Suprapubic skin (tissue), 4 donors: ENCODE results near the gene RNF114.

ENCODE experiments used
- EP300 ChIP-seq: sonication (generic); formaldehyde crosslinking; IDR thresholded peaks from one replicate; pipeline ENCODE4 v1.6.1; 2017; ENCODE audit warnings: antibody characterized with exemption
- POLR2A ChIP-seq, 2 donors: fragments of 450-650 bp; IDR thresholded peaks; one replicate each; pipeline ENCODE4 v1.6.1; 2017; ENCODE audit warnings: antibody characterized with exemption in 2 of 2, mild to moderate bottlenecking in 2 of 2, moderate library complexity in 2 of 2
- POLR2AphosphoS5 ChIP-seq, 3 donors: sonication (generic); formaldehyde crosslinking; IDR thresholded peaks; one replicate each; pipeline ENCODE4 v1.6.1; 2017; ENCODE audit warnings: antibody characterized with exemption in 3 of 3
- TF ChIP-seq, protein P1 (sequence below), 2 donors: fragments of 200-600 bp in 1 of 2; fragments of 450-650 bp in 1 of 2; sonication (generic) in 1 of 2; IDR thresholded peaks; one replicate each; pipeline ENCODE4 v1.5.1; 2016 to 2019; ENCODE audit warnings: antibody characterized with exemption in 2 of 2, mild to moderate bottlenecking in 1 of 2, moderate library complexity in 1 of 2

- TF ChIP-seq POLR2AphosphoS5 (IDR thresholded peaks at IDR 0.05) (no peak), POLR2A (IDR thresholded peaks at IDR 0.05) (no peak), EP300 (no peak)
- TF ChIP-seq, protein P1, sequence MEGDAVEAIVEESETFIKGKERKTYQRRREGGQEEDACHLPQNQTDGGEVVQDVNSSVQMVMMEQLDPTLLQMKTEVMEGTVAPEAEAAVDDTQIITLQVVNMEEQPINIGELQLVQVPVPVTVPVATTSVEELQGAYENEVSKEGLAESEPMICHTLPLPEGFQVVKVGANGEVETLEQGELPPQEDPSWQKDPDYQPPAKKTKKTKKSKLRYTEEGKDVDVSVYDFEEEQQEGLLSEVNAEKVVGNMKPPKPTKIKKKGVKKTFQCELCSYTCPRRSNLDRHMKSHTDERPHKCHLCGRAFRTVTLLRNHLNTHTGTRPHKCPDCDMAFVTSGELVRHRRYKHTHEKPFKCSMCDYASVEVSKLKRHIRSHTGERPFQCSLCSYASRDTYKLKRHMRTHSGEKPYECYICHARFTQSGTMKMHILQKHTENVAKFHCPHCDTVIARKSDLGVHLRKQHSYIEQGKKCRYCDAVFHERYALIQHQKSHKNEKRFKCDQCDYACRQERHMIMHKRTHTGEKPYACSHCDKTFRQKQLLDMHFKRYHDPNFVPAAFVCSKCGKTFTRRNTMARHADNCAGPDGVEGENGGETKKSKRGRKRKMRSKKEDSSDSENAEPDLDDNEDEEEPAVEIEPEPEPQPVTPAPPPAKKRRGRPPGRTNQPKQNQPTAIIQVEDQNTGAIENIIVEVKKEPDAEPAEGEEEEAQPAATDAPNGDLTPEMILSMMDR (IDR thresholded peaks at IDR 0.05) = no peak
These were observed 11.9 kb upstream of the RNF114 start for GRCh38 chr20:49924247-49924646.
